HG02763 (cell line): ENCODE measurements around the gene TBX4.
"Not testable (repeated sequence)": the region's sequence is repeated elsewhere in the genome, so short reads cannot be mapped to it uniquely, and the experiment has no call there.

Experiments used
- ATAC-seq: cut with Tn5 transposase; IDR thresholded peaks from one replicate; pipeline ENCODE4 v1.9.1; 2021; ENCODE audit warnings: mild to moderate bottlenecking, moderate library complexity; ENCODE audit not compliant: unreplicated experiment

TBX4 gene

DNA sequence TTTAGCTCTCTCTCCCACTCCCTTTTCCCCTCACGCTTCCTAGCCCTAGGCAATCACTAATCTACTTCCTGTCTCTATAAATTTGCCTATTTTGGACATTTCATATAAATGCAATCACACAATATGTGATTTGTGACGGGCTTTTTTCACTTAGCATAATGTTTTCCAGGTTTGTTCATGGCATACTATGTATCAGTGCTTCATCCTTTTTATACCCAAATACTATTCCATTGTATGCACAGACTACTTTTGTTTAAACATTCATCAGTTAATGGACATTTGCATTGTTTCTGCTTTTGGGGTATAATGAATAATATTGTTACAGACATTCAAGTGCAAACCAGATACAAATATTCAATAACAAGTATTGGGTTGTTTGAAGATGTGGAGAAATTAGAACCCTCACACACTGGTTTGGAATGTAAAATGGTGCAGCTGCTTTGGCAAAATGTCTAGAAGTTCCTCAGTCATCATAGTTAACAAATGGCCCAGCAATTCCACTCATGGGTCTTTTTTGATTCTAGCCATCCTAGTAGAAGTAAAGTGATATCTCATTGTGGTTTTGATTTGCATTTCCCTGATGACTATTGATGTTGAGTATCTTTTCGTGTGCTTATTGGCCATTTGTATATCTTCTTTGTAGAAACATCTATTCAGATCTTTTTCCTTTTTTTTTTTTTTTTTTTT is 67.7 kb downstream of the TBX4 start:
- no peak for ATAC-seq

DNA sequence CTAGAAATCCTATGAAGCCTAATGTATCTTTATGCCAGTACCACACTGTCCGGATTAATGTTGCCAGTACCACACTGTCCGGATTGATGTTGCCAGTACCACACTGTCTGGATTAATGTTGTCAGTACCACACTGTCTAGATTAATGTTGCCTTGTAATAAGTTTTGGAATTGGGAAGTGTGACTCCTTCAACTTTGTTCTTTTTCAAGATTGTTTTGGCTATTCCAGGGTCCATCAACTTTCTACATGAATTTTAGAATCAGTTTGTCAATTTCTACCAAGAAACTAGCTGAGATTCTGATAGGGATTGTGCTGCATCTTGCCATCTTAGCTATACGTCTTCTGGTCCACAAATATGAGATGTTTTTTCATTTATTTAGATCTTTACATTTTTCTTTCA is 68.7 kb downstream of the TBX4 start:
- ATAC-seq = no peak

DNA sequence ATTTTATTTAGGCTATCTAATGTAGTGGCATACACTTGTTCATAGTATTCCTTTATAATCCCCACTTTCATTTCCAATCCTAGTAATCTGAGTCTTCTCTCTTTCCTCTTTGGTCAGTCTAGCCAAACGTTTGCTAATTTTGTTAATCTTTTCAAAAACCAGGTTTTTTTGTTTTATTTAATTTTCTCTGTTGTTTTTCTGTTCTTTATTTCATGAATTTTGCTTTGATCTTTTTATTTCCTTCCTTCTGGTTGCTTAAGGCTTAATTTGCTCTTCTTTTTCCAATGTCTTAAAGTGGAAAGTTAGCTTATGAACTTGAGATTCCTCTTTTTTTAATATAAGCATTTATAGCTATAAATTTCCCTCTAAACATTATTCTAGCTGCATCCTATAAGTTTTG is 69.9 kb downstream of the TBX4 start:
- no peak for ATAC-seq

DNA sequence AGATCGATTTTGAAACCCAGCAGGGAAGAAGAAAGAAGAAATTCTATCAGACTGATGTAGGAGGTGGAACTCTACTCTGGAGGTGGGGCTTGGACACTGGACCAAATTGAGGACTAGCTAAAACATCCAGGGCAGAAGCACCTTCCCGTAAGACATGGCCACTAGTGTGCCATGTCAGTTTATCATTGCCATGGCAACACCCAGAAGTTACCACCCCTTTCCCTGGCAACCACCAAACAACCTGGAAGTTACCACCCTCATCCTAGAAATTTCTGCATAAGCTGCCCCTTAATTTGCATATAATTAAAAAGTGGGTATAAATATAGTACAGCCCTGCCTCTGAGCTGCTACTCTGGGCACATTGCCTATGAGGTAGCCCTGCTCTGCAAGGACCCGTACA is 72.1 kb downstream of the TBX4 start:
- ATAC-seq = no peak

DNA sequence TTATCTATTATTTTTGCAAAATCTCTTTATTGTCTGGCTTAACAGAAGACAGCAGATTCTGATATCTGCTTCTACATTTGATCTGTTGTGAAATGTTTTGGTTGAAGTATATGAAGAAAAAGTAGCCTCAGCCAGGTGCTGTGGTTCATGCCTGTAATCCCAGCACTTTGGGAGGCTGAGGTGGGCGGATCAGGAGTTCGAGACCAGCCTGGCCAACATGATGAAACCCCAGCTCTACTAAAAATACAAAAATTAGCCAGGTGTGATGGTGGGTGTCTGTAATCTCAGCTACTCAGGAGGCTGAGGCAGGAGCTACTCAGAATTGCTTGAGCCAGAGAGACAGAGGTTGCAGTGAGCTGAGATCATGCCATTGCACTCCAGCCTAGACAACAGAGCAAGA is 75.2 kb downstream of the TBX4 start:
- not testable (repeated sequence) for ATAC-seq

DNA sequence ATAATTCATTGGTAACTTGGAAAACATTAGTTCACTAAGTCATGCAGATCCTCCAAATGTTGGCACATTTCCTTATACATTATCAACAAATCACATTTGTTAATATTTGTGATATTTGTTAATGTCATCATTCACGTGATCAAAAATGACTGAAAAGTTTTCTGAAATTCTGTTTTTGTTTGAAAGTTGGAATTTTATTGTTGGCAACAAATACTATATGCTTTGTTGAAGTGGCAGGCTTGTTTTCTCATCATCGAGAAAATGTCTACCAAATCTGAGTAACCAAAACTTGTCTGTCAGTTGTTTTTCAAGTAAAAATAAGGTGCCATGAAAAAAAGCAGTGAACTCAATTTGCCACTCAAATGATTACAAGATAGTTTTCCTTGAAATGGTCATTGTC is 75.9 kb downstream of the TBX4 start:
- ATAC-seq = no peak

DNA sequence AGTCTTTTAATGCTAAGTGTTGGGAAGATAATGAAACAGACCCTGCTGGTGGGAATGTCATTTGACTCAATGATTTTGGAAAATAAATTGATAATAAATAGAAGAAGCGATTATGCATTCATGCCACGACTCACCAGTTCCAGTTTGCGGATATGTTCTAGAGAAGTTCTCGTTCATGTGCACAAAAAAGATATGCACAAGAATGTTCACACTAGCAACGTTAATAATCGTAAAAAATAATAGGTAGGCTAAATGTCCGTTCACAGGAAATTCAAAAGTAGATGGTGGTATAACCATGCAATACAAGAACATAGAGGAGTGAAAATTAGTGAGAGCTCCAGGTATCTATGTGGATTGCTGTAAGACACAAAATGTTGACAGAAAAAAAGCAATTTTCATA is 79.0 kb downstream of the TBX4 start:
- ATAC-seq = no peak

DNA sequence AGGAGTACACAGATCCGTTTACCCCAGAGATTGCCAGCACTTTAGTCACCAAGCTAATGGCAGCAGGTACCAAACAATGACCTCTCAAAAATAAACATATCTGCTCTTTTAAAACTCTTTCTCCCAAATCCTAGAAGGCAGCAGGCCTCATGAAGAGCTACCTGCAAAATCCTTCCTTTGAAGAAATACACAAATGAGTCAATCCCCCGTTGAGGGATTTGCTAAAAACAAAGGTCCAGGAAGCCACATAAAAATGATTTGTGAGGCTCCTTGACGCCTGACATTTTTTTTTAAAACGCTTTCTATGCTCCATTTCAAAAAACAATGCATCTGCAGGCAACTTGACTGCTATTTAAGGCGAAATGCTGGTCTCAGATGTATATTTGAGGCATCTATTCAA is 80.6 kb downstream of the TBX4 start:
- ATAC-seq = no peak

DNA sequence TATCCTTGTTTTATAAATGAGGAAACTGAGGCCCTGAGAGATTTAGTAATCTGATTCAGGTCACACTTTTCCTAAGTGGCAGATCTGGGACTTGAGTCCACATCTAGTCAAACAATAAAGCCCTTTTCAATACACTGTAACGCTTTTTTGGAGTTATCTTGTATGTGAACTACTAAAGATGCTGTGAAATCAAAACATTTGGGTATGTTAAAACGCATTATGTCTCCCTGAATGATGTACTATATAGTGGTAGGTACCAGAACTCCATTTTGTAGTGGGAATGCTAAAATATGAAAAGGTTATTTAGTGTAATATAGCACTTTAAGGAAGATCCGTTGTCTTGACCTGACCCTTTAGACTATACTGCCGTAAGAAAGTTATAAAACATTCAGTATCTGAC is 81.6 kb downstream of the TBX4 start:
- ATAC-seq = no peak

DNA sequence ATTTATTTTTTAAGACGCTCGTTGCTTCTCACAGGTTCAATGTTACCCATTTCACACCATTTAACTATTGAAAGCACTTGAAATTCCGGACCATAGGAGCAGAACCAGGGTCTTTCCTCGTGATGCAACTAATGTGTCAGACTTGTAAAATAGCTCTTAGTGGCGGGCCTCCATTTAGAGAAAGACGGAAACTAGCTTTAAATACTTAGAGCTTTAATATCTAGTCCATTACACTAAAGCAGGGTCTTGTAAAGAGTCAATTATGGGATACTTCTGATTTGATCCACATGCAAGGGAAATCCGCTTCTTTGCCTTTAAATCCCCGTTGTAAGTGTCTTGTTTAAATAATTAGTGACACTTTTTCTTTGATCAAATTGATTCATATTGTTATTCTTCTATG is 82.2 kb downstream of the TBX4 start:
- no peak for ATAC-seq
